Measurements from ENCODE around the gene PRDM8.

PRDM8 gene

DNA sequence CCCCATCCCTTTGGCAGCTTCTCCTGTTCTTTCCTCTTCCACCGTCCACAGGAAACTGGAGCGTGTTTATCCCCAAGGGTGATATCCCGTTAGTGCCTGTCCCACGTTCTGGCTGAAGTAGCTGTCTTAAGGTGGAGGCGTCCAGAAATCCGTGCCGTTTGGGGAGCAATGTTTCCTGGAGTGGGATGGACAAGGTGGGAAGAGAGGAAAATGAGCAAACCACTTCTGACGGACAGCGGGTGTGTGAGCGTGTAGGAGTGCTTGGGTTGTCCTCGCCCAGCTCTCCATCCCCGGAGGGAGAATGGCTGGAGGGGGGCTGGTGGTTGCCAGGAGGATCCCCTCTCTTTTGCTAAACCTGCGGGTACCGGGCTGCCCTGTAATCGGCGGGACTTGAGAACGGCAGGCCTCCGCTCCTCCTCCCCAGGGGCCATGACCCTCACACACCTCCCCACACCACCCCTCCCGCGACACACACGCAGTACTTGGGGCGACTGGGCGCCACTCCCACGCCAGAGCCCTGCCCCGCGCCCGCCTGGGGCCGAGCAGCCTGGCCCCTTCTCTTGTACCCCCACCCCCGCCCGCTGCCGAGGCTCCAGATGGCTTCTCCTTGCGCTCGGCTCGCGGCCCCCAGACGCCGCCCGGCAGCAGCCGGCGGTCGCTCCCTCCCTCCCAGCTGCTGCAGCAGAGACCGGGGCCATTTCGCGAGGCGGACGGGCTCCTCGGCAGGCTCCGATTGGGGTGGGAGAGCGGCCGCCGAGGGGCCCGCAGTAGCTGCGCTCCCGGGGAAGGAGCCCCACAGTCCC, 13.9 kb upstream of the PRDM8 start:
- in situ Hi-C loops (cut with MboI; ENCODE audit: low sequenced_read_pairs) = no loop called here

DNA sequence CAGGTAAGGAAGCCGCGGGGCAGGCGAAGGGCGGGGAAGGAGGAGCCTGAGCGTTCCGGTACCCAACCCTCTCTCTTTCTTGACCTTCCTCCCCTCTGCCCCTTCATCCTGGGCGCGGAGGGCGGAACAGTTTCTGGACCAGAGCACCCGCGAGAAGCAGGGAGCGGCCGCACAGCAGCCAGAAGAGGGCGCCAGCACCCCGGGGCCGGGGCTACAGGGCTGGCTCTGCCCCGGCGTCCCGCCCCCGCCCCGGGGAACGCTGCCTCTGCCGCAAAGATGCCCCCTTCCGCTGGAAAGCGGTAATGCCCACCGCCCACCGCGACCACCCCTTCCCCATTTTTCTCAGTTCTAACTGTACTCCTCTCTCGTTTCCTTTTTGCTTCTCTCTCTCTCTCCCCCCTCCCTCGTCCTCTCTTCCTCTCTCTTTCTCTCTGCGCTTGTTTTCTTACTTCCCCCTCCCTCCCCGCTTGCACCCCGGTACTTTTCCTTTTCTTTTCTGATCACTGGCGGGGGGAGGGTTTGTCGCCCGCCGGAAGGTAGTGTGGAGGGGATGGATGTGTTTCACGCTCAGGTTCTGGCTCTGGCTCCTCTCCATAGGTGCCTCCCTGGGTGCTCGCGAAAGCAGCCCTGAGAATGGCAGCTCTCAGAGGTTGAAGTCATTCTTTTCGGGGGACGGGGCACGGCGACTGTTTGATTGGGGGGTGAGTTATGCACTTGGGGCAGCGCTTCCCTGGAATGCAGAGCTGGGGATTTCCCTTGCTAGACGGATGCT, 13.1 kb upstream of the PRDM8 start:
- in situ Hi-C loops (cut with MboI; ENCODE audit: low sequenced_read_pairs) = no loop called here

DNA sequence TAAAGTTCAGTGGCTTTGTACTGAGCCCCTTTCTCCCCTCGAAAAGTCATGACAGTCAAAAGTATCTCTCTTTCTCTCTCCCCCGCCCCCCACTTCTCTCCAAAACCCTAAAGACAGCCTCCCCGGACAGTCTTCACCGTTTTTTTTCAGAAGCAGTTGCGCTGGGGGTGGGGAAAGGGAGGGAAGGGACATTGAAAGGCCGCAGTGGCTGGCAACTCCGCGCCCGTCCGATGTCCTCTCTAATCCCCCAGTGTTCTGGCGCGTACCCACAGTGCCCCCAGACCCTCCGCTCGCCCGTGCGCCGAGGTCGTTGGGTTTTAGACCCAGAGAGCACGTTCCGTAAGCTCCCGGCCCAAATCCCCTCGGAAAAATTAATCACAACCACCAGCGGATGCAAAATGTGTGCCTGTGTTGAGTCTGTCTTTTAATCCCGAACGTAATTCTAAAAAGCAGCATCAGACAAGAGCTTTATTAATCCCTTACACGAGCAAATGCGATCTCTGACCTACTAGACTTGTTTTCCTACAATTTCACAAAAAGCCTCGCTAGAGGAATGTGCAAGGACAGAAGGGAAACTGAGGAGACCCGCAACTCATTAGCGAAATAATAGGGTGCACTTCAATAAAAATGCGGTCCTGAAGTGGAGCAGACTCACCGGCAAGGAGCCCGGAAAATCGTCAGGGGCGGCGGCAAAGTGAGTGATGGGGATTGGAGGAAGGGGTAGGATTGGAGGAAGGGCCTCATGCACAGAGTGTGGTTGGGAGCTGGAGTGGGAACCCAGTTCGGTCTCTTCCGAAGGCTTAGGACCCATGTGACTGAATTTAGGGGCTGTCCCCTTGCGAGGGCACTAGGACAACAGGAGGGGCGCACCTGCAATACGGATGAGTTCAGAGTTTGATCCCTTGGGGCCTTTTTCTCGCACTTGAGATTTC, 12.2 kb upstream of the PRDM8 start:
- in situ Hi-C loops (cut with MboI; ENCODE audit: low sequenced_read_pairs) = no loop called here

DNA sequence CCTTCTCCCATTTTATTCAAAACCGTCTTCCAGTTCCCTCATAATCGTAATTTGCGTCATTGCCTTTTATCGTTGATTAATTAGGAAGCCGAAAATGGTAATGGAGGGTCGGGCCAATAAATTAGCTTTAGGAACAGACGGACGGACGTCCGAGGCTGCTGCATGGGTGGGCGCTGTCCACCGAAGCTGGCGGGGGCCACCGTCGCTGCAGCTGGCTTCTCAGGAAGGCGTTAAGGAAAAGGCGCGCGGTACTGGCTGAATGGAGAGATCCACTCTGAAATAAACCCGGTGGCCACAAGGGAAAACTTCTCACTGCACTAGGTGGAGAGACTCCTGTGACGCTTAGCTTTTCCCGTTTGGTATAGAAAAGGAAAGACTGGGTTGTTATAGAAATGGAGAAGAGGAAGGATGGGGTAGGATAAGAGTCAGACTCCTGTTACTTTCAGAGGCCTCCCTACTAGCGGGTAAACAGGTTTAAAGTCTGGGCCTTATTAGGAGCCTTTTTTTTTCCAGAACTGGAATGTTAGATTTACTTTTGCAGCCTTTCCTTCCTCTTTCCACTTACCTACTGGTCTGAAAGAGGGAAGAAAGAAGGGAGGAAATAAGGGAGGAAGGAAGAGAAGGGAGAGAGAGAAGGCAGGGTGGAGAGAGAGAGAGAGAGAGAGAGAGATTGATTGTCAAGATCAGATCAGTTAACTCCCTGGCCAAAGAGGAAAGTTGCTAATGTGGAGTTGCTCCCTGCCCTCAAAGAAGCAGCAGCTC, 11.3 kb upstream of the PRDM8 start:
- in situ Hi-C loops (cut with MboI; ENCODE audit: low sequenced_read_pairs) = no loop called here

DNA sequence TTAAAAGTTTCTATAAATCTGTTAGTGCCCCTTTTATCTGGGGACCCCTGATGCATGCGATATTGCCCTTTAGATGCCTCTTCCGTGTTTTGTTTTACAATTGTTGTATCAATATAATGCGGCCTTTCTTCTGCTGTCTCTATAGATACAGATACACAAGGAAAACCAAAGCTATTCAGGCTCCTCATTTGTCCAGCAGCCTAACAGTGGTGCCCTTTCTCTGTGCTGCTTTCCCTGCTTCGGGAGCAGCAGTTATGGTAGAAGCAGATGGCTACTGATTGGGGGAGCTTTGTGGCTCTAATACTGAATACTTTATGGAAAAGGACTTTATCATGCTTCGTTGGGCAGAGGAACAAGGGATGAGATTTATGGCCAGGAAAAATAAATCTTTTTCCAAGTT, 10.6 kb upstream of the PRDM8 start:
- in situ Hi-C loops (cut with MboI; ENCODE audit: low sequenced_read_pairs) = no loop called here

DNA sequence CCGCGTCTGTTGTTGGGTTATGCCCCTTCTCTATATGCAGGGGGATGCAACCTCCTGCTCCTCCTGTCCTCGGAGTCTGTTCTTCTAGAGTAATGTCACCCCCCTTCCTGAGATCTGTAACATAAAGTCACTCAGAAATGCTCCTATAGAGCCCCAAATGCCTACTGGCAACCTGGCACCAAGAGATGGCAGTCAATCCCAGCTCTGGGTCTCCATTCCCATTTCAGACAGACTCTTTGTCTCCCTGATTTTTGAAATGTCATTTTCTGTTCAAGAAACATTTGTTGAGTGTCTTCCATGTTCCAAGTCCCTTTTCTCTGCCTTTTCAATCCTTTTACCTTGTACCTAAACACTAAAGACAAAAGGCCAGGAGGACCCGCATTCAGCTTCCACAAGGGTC, 9.6 kb upstream of the PRDM8 start:
- in situ Hi-C loops (cut with MboI; ENCODE audit: low sequenced_read_pairs) = no loop called here

DNA sequence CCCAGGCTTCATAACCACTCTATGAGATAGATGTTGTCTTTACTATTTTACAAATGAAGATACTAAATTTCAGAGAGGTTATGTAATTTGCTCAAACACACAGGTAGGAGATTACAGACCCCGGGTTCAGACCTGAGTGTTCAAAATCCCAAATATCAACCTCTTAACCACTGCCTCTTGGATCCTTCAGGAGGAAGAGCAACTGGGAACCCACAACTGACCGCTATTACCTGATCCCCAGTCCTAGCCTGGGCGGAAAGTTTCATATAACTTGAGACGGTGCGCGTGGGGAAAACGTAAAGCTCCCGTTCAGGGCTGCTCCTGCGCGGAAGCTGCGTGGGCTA, 8.9 kb upstream of the PRDM8 start:
- in situ Hi-C loops (cut with MboI; ENCODE audit: low sequenced_read_pairs) = no loop called here

DNA sequence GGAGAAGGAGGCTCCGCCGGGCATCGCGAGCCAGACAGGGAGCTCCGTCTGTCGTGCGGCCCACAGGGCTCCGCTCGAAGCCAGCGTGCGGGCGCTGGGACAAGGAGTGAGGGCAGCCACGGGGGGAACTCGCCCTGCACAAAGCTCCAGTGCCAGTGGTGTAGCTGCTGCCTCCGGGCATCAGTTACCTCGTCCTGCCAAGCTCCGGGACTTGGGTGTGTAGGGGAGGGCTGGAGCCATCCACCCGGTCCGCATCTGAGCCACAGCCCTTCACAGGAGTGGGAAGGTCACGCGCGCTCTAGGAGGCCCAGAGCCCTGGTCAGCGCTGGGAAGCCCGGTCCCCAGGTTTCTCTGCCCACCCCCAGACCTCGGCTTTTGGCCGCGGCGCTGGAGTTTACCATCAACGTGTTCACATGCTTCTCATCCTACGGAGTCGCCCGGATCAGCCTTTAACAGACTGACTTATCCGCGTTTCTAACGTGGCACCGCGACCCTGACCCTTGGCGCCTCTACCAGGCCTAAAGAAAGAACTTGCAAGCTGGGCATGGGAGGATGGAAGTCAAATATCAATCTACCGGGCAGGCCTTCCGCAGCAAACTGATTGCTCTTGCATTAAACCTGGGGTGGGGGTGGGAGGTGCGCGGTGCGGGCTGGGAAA, 8.4 kb upstream of the PRDM8 start:
- in situ Hi-C loops (cut with MboI; ENCODE audit: low sequenced_read_pairs) = no loop called here

DNA sequence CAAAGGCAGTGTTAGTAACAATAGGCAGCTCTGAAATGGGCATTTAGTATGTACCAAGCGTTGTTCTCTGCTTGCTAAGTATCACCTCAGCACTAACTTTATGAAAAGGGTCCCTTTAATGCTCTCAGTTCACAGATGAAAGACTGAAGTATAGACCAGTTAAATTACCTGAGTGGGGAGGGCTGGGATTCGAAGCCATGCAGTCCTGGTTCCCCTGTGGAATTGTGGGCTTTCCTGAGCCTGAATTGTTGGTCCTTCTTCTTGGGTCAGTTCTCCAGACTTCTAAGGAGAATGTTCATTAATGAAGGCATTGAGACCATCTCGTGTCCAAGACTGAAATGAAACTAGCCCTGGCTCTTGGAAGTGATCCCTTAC, 7.7 kb upstream of the PRDM8 start:
- in situ Hi-C loops (cut with MboI; ENCODE audit: low sequenced_read_pairs) = no loop called here

DNA sequence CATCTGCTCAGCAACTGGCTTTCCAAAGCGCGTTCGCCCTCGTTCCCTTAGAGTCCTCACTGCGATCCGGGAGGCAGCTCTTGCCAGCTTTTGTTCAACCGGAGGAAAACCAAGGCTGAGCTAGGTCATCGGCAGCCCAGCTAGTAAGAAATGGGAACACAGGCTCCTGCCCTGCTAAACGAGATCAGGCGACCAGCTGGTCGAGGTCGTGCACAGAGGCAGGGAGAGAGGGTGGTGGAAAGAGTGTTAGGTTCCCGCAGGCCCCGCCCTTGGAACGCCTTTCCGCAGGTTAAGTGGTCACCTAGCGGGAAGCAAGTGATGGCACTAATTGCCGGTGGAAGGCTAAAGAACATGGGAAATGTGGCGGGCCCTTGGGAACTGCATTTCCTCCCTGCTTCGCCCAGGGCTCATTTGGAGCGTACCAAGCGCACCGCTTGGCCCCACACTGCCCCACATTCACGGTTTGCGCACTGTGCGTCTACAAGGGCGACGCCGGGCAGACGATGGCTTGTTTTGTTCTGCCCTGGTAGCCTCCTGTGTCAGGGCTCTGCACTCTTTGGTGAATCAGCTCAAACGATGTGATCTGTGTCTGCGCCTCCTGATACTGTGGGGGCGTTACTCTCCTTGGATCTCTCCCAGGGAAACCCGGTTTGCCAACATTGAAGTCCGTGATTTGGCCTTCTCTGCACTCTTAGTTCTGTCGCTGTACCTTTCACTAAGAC, 7.2 kb upstream of the PRDM8 start:
- in situ Hi-C loops (cut with MboI; ENCODE audit: low sequenced_read_pairs) = no loop called here

DNA sequence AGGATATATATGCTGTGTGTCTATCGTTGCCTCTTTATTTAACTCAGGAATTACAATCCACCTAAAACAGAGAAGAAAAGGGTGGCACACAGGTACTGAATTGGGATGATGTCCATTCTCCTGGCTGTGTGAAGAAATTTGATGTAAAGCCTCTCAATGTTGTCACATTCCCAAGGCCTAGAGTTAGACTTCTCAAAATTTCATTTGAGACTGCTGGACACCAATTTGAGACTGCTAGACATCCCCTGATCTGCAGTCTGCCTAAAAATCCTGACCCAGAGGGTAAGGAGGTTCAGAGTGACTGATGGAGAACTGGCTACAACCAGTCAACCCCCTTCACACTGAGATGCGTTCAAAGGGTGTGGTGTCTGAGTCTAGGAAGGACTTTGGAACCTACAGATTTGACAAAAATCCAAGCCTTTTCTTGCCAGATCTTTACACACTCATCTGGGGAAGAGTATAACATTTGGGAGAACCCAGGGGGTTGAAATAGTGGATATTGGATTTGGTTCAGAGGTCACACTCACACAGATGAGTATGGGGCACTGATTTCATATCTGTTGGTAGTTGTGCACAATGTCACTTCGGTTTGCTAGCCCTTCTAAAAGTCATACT, 4.9 kb upstream of the PRDM8 start:
- in situ Hi-C loops (cut with MboI; ENCODE audit: low sequenced_read_pairs) = no loop called here

DNA sequence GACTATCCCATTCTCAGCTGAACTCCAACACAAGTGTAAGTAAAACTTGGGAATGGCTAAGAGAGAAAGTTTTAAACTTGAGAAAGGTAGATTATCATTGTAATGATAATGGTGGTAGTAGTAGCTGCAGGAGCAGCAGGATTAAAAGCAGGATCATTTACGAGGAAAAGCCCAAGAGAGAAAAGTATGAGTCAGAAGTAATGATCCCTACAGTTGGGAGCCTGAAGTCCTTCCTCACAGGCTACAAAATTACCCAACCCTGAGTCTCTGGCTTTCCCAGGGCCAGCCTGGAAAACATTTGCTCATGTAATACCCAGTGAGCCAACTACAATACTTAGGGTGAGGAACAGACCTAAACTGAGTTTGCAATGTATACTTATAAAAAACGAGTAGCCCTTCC, 4.4 kb upstream of the PRDM8 start:
- in situ Hi-C loops (cut with MboI; ENCODE audit: low sequenced_read_pairs) = no loop called here

DNA sequence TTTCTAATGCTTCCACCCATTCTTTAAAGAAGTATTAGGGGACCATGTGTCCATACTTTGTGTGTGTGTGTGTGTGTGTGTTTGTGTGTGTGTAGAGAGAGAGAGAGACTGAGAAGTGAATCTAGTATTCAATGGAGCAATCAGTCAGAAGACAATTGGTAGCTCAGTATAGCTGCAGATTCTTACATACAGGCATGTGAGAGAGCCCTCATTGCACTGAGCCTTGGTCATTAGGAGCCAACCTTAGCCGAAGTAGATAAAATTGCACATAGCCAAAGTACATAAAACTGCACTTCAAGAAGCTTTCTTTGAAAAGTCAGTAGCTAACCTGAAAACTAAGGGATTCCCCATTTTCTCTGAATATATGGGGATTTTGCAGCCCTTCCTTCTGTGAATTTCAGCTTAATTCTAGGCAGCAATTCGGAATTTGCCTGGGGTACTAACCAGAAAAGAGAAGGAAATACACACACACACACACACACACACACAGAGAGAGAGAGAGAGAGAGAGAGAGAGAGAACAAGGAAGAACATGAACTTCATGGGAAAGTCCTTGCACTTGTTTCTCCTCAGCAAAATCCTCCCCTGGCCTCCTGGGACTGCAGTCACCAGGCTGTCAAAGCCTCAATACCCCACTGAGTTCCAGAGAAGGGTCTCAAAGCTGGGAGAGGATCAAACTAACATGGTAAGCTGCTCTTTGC, 1.7 kb upstream of the PRDM8 start:
- in situ Hi-C loops (cut with MboI; ENCODE audit: low sequenced_read_pairs) = no loop called here

DNA sequence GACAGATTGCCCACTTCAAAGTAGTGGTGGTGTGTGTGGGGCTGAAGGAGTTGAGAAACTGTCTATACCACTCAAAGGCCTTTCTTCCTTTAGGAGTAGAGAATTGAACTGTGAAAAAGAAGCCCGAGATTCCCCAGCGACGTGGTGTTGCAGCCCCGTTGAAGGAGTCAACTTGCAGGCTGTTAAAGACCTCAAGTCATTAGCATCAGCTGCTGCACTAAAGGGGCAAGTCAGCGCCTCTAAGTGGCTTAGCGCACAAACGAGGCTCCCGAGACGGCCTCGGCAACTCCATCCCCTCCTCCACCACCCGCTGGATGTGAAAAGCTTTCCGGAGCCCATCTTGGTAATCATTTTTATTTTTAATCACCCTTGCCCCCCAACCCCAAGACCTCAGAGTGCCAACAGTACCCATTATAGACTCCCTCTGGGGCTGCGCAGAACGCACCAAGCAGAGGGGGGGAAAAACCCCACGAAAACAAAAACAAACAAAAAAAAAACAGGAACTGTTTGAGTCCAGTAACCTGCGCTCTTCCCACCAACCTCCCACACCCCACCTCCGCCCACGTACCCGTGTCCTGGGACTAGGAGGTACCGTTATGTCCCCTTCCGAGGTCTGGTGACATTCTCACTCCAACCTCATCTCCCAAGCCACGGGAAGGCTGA, 913 bp upstream of the PRDM8 start:
- in situ Hi-C loops (cut with MboI; ENCODE audit: low sequenced_read_pairs) = no loop called here

DNA sequence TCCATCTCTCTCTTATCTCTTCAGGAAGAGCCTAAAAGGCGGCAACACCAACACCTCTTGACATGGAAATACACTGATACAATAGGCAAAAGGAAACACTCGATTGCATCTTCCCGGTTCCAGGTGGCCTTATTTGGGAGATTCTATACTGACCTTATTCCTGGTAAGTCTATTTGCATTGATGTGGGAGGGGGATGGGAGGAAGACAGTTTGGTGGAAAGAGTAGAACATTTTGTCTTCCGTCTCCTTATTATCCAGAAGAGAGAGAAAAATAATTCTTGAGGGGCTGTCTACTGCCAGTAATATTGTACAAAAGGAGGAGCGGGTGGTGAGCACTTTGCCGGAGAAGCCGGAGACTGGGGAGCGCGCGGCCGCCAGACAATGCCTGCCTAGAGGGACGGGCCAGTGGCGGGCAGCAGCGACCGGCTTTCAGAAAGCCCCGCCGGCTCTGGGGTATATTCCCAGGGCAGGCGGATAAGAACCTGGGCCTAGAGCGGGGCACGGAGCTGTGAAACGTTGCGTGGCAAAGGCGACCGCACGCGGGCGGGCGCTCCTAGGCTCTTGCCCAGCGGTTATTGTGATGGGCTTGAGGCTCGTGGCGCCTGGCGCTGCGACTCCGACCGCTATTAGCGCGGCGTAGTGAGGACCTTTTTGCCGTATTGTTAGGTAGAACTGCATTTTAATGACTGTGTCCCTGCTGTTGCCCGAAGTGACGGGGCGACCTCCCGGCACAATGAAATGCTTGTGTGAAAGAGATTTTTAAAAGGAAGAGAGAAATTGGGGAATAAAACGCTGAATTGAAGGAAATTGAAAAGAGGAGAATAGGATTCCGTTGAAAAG, 518 bp downstream of the PRDM8 start:
- in situ Hi-C loops (cut with MboI; ENCODE audit: low sequenced_read_pairs) = no loop called here

DNA sequence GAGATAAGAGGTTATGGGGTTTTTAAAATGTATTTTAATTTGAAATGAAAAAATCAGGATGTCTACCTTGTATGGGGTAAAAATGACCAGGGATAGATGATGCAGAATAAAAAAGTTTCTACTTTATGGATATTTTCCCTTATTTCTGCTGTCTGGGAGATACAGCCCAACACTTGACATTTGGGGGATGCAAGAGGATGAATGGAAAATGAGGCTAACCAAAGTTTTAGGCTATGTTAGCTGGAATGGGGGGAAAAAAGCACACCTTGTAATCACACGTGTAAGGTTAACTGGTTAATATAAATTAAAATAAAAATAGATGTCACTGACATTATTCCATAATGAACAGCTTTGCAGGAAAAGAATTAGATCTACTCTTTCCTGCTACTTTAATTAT, 1.1 kb downstream of the PRDM8 start:
- in situ Hi-C loops (cut with MboI; ENCODE audit: low sequenced_read_pairs) = no loop called here

DNA sequence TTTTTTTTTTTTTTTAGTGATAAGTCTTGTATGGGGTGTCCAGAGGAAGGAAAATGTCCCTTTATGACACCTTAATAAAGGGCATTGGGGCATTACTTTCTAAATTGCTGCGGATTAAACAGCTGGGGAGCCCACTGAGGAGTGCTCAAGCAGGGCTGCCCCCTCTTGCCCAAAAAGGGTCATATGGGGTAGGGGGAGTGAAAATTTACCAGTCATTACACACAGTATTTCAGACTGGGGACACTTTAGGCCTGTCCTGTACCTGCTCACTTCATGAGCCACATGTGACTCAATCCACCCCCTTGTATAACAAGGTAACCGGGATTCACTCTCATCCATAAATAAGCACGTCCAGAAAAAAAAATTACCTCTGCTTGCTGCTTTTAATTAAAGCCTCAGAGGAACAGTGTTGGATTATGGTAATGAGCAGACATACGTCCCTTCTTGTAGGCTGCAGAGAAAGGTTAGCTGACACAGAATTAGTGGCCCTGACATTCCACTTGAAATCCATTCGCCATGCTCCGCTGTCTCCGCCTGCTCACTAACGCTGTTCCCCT, 1.8 kb downstream of the PRDM8 start:
- in situ Hi-C loops (cut with MboI; ENCODE audit: low sequenced_read_pairs) = no loop called here
